Measurements from ENCODE around the gene PLCB1.

DNA sequence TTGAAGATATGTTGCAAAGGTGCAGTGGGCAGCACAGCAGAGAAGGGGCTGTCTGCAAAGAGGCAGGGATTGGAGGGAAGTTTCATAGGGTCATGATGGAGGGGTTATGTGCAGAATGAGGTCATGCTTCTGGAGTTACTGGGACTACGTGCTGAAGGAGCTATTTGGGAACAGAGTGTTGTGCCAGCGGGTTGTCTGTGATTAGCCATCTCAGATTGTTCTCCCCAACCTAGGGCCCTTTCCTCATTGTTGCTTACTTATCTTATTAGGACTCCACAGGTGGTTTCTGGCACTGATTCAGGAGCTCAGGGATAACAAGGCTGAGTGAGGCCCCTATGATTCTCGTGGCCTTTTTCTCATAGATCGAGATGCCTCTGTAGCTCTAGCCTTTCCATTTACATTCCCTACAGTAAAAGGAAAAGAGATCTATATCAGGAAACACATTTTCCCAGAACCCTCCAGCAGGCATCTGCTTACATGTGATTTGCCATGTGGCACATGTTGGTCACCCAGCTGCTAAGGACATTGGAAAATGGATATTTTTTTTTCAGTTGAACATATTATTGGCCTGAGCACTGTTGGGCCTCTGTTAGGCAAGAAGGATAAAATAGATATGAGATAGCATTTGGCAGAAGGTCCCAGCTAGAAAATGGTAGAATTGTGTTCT lies 507.2 kb downstream of the PLCB1 start:
- TF ChIP-seq EZH2 (IDR thresholded peaks at IDR 0.05; ENCODE audit: borderline replicate concordance, low read length) = no peak
- TF ChIP-seq, protein P1, sequence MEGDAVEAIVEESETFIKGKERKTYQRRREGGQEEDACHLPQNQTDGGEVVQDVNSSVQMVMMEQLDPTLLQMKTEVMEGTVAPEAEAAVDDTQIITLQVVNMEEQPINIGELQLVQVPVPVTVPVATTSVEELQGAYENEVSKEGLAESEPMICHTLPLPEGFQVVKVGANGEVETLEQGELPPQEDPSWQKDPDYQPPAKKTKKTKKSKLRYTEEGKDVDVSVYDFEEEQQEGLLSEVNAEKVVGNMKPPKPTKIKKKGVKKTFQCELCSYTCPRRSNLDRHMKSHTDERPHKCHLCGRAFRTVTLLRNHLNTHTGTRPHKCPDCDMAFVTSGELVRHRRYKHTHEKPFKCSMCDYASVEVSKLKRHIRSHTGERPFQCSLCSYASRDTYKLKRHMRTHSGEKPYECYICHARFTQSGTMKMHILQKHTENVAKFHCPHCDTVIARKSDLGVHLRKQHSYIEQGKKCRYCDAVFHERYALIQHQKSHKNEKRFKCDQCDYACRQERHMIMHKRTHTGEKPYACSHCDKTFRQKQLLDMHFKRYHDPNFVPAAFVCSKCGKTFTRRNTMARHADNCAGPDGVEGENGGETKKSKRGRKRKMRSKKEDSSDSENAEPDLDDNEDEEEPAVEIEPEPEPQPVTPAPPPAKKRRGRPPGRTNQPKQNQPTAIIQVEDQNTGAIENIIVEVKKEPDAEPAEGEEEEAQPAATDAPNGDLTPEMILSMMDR (IDR thresholded peaks at IDR 0.05; ENCODE audit: low read length) = no peak
